Activated CD4-positive, alpha-beta memory T cell treated with anti-CD3 and anti-CD28 coated beads for 36 hours (primary cell): Measurements from ENCODE around the gene PANX1. TPM values are rescaled to one million over a fixed set of nuclear protein-coding genes. Genes with fewer than 3 reads are reported as not detected.

Experiments used
- total RNA-seq, 2 experiments: library from RNA; stranded (reverse); gene quantifications; one replicate each; pipeline ENCODE4 v1.2.3, GENCODE V29; 2021

The PANX1 gene
- total RNA-seq, 2 experiments from 2014 or later: 11.4 to 11.7 TPM

Other genes starting within 250 kb of the PANX1 start
- gene HEPHL1, start 107.5 kb upstream of the PANX1 start, total RNA-seq: not detected
- gene IZUMO1R, start 175.7 kb downstream of the PANX1 start, total RNA-seq: not detected